Measurements from ENCODE around the gene PABPN1. TPM values are rescaled to one million over a fixed set of nuclear protein-coding genes. Genes with fewer than 3 reads are reported as not detected.
A peak's percentile ranks its signal among the peaks of the same experiment; 100 is the strongest.

PABPN1 gene
- total RNA-seq, 3 donors from 2014 or later = 157 to 185 (median 157) TPM

DNA sequence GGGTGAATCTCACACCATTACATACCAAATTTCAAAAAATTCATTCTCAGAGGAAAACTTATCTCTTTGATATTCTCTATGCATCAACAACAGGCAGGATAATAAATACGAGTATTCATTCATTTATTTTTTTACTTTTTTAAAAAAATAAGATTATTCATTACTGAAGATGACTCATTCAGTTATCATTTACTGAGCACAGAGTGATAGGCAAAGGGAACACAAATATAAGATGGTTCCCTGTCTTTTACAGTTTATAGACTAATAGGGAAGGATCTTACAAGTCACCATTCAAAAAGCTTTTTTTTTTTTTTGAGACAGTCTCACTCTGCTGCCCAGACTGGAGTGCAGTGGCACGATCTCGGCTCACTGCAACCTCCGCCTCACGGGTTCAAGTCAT lies 5.0 kb upstream of the PABPN1 start:
- DNase-seq (no peak), ATAC-seq (no peak)
- intact Hi-C loops (cut with DNase I, micrococcal nuclease) = no loop called here
- H3K4me3 ChIP-seq = no peak overlapping the region
- TF ChIP-seq, protein P1, sequence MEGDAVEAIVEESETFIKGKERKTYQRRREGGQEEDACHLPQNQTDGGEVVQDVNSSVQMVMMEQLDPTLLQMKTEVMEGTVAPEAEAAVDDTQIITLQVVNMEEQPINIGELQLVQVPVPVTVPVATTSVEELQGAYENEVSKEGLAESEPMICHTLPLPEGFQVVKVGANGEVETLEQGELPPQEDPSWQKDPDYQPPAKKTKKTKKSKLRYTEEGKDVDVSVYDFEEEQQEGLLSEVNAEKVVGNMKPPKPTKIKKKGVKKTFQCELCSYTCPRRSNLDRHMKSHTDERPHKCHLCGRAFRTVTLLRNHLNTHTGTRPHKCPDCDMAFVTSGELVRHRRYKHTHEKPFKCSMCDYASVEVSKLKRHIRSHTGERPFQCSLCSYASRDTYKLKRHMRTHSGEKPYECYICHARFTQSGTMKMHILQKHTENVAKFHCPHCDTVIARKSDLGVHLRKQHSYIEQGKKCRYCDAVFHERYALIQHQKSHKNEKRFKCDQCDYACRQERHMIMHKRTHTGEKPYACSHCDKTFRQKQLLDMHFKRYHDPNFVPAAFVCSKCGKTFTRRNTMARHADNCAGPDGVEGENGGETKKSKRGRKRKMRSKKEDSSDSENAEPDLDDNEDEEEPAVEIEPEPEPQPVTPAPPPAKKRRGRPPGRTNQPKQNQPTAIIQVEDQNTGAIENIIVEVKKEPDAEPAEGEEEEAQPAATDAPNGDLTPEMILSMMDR (IDR thresholded peaks at IDR 0.05) = no peak
- no peaks in the 10 kb centered on the region for H3K36me3 ChIP-seq (ENCODE audit: low read depth)
- H3K9me3 ChIP-seq = no peaks in the 10 kb centered on the region
- H3K4me1 ChIP-seq (ENCODE audit: low read depth) = no peaks in the 10 kb centered on the region

DNA sequence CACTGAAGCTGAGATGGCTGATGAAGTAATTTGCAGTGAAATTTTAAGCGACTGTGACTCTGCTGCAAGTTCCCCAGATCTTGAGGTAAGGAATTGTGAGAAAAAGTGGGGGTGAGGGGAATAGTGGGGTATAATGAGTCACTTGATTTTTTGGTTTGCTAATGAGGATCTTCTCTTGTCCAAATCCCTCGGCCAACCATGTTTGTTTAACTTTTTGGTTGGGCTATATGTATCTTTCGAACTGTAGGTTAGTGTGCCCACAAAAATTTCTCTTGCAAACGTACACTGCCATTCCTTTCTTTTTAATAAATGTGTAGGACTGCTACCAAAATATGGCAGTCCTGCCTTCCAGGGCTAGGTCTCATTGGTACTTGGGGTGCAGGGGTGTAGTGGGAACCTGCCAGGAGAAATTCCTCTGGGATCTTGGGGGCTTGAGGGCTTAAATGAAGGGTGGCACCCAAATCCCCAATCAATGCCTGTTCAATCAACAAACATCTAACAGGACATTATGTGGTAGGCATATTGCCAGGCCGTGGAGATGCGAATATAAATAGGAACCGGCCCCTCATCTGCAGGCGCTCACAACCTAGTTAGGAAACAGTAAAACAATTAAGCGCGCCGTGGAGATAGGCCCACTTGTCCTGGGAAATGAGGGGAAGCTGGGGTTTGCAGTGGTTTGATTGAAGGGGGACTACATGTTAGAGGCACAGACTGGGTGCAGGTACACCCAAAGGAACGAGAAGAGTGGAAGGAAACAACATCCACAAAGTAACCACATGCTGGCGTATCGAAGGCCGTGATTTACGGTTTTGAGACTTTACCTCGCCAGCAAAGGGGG lies 1.3 kb upstream of the PABPN1 start:
- H3K9me3 ChIP-seq = no peaks in the 10 kb centered on the region
- no peak overlapping the region for H3K4me3 ChIP-seq
- intact Hi-C loops (cut with DNase I, micrococcal nuclease) = loop anchor here in 1 of 2 donors (10.0 kb wide), 1 partner anchor 145 kb away; the partner anchor contains the start of gene NGDN
- no peaks in the 10 kb centered on the region for H3K36me3 ChIP-seq (ENCODE audit: low read depth)
- TF ChIP-seq, protein P1 (IDR thresholded peaks at IDR 0.05) = no peak
- peaks cover 10% of the 10 kb centered on the region for H3K4me1 ChIP-seq (ENCODE audit: low read depth)
- ATAC-seq (no peak), DNase-seq (no peak)

DNA sequence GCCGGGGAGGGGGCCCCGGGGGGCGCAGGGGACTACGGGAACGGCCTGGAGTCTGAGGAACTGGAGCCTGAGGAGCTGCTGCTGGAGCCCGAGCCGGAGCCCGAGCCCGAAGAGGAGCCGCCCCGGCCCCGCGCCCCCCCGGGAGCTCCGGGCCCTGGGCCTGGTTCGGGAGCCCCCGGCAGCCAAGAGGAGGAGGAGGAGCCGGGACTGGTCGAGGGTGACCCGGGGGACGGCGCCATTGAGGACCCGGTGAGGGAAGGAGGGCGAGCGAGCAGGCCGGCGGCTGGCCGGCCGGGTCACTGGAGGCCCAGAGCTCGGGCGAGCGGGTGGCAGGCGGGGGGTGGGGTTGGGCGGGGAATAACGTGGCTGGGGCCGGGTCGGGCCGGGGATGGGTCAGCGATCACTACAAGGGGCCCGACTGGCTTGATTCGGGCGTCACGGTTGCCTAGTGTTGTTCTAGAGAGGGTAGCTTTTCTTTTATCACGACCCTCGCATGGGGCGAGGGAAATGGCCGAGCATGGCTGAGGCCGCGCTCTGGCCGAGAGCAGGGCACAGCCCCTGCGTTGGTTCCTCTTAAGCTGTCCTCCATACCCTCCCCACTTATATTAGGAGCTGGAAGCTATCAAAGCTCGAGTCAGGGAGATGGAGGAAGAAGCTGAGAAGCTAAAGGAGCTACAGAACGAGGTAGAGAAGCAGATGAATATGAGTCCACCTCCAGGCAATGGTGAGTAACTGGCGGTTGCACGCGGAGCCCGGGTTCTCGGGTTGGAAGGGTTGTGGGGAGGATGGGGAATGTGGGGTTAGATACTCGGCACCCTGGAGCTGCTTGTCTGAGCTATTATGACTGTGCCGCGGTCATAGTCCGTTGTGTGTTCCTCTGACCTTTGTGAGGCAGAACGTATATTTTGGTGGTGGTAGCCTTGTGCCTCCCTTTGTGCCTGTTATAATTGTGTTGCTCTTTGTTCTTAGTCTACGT lies 603 bp downstream of the PABPN1 start:
- intact Hi-C loops (cut with DNase I, micrococcal nuclease) = loop anchor here in 1 of 2 donors (10.0 kb wide), 1 partner anchor 143 kb away; the partner anchor contains the start of gene NGDN

GRCh38 chr14:23322568-23323517 lies 1.6 kb downstream of the PABPN1 start:
- DNase-seq (no peak), ATAC-seq (no peak)
- TF ChIP-seq, protein P1 (IDR thresholded peaks at IDR 0.05) = no peak
- peak overlapping the region; percentile 91 for H3K4me3 ChIP-seq
- peaks cover 11% of the 10 kb centered on the region for H3K4me1 ChIP-seq (ENCODE audit: low read depth)
- H3K36me3 ChIP-seq (ENCODE audit: low read depth) = no peaks in the 10 kb centered on the region
- intact Hi-C loops (cut with DNase I, micrococcal nuclease) = loop anchor here in 1 of 2 donors (10.0 kb wide), 1 partner anchor 142 kb away; the partner anchor contains the start of gene NGDN
- H3K9me3 ChIP-seq = no peaks in the 10 kb centered on the region

More for the DNA sequence above, 603 bp downstream of the PABPN1 start:
- Histone ChIP-seq H3K9me3 (no peaks in the 10 kb centered on the region), H3K4me3 (peak overlapping the region; percentile 91), H3K4me1 (ENCODE audit: low read depth) (peaks cover 10% of the 10 kb centered on the region), H3K36me3 (ENCODE audit: low read depth) (no peaks in the 10 kb centered on the region)
- DNase-seq (peak; percentile 60 to 81 (median 63)), ATAC-seq (peak; percentile 40)
- TF ChIP-seq, protein P1 (IDR thresholded peaks at IDR 0.05) = no peak

All from mucosa of descending colon (tissue), 3 donors.